Activated CD4-positive, alpha-beta T cell treated with anti-CD3 and anti-CD28 coated beads, Interleukin-10, Interleukin-2, amounts not matched to agents 100 ng/mL and 50 ng/mL, durations not matched to agents 16 hours and 8 hours (primary cell): Measurements from ENCODE around the gene MIEF1.
"Not testable (repeated sequence)": the region's sequence is repeated elsewhere in the genome, so short reads cannot be mapped to it uniquely, and the experiment has no call there.

Experiments
- DNase-seq: peaks from one replicate; pipeline ENCODE4 v3.0.0-alpha.2; 2020

MIEF1 gene

DNA sequence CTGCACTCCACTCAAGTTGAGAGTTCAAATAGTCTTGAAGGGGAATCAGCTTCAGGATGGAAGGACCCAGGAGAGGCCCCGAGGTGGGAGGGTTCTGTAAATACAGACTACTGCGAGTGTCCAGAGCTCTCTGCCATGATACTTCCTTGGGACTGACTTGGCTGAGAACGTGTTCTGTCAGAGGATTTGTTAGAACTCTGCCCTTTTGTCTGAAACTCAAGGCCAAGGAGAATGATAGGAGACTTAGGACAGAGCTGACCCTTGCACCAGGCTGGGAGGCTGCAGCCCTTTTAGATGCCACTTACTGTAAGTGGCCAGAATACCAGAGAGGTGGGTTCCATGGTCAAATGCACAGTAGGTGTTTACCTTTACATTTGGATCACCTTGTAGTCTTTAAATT, 15.4 kb downstream of the MIEF1 start:
- no peak for DNase-seq

DNA sequence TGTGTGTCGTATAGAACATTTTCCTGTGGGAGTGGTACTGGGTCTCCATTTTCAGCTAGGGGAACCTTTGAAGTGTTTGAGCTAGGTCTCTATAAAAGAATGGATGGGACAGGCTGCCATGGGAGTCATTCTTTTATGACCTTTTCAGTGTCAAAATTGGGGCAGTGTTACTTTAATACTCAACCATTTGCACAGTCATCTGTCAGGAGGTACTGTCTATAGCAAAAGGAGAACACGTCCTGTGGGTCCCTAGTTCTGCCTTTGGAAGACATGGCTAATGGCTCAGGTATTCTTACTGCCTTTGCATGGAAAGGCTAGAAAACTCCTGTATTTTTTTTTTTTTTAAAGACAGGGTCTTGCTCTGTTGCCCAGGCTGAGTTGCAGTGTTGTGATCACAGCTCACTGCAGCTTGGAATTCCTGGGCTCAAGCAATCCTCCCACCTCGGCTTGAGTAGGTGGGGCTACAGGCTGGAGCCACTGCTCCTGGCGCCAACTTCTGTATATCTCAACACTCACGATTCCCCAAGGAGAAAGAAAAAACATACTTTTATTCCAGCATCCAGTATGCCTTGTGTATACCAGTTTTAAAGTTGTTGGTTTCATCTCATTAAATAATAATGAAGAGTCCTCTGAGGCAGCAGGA, 16.2 kb downstream of the MIEF1 start:
- DNase-seq, result no peak

- DNase-seq, result peak; percentile 42
Observed at GRCh38 chr22:39518996-39519680, 17.0 kb downstream of the MIEF1 start.

GRCh38 chr22:39519681-39520225, 17.7 kb downstream of the MIEF1 start:
- peak; percentile 99 for DNase-seq

GRCh38 chr22:39520226-39521105, 18.4 kb downstream of the MIEF1 start, which contains the start of gene ATF4:
Gene ATF4, plus strand, starts transcription at chr22:39520562. Its CDS starts 884 bp downstream, at chr22:39521446.
- DNase-seq, result peak; percentile 88

DNA sequence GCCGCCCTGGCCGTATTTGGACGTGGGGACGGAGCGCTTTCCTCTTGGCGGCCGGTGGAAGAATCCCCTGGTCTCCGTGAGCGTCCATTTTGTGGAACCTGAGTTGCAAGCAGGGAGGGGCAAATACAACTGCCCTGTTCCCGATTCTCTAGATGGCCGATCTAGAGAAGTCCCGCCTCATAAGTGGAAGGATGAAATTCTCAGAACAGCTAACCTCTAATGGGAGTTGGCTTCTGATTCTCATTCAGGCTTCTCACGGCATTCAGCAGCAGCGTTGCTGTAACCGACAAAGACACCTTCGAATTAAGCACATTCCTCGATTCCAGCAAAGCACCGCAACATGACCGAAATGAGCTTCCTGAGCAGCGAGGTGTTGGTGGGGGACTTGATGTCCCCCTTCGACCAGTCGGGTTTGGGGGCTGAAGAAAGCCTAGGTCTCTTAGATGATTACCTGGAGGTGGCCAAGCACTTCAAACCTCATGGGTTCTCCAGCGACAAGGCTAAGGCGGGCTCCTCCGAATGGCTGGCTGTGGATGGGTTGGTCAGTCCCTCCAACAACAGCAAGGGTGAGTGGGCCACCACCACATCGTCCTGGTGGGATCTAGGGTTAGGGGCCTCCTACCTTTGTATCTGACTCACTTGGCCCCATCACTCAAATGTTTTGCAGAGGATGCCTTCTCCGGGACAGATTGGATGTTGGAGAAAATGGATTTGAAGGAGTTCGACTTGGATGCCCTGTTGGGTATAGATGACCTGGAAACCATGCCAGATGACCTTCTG, 19.2 kb downstream of the MIEF1 start:
- DNase-seq, result not testable (repeated sequence)

DNA sequence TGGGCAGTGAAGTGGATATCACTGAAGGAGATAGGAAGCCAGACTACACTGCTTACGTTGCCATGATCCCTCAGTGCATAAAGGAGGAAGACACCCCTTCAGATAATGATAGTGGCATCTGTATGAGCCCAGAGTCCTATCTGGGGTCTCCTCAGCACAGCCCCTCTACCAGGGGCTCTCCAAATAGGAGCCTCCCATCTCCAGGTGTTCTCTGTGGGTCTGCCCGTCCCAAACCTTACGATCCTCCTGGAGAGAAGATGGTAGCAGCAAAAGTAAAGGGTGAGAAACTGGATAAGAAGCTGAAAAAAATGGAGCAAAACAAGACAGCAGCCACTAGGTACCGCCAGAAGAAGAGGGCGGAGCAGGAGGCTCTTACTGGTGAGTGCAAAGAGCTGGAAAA, 20.0 kb downstream of the MIEF1 start:
- DNase-seq, result not testable (repeated sequence)

- peak; percentile 41 for DNase-seq
Observed at GRCh38 chr22:39522567-39523300, 20.6 kb downstream of the MIEF1 start.

GRCh38 chr22:39524089-39524752, 22.1 kb downstream of the MIEF1 start:
- DNase-seq, result no peak

- no peak for DNase-seq
Observed at GRCh38 chr22:39524753-39525657, 22.9 kb downstream of the MIEF1 start.

DNA sequence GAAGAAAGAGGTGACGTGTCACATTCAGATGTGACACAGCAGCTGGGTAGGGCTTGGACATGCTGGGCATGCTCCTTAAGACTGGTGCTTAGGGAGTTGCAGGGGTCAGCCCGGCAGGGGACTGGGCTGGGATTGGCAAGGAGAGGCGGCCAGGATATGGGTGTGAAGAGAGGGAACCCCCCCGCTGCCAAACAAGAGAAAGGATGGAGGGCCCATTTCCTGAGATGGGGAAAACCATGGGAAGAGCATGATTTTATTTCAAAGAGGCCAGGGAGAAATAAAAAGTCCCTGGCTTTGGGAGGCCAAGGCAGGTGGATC, 23.5 kb downstream of the MIEF1 start:
- peak; percentile 30 for DNase-seq

DNA sequence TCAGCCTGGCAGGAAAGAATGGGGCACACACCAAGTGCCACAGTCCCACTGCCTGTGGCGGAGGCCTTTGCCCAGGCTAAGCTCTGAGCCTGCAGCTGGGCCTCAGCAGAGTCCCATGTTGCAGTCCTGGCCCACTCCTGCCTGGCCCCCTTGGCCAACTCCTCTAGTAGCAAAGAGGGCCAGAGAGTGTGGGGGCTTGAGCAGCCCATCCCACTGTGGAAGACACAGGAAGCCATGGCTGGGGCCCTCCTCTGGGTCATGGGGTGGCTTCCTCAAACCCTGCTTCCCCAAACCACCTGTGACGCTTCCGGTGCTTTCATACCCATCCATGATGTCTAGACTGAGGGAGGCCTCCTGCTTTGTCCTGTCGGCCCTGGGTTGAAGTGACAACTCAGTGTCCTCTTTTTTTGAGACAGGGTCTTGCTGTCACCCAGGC, 24.7 kb downstream of the MIEF1 start:
- DNase-seq, result peak; percentile 56

DNA sequence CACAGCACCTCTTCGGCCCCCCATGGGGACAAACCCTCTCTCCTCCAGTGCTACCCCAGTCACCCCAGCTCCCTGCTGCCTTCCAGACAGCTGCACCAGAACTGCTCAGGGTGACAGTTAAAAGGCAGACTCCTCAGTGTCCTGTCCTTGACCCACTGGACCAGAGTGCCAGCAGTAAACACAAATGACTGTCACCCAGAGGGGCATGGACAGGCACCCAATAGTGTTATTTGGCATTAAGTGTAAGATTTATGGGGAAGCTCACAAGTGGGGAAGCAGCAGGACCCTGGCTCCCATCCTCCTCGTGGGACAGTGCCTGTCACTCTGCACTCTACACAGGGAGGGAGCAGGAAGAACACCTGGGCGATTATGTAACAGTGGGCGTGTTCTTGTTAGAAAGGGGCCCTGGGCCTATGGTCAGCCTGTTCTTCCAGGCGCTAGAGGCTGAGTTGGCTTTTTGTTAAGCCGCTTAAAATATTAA, 25.4 kb downstream of the MIEF1 start:
- no peak for DNase-seq

DNA sequence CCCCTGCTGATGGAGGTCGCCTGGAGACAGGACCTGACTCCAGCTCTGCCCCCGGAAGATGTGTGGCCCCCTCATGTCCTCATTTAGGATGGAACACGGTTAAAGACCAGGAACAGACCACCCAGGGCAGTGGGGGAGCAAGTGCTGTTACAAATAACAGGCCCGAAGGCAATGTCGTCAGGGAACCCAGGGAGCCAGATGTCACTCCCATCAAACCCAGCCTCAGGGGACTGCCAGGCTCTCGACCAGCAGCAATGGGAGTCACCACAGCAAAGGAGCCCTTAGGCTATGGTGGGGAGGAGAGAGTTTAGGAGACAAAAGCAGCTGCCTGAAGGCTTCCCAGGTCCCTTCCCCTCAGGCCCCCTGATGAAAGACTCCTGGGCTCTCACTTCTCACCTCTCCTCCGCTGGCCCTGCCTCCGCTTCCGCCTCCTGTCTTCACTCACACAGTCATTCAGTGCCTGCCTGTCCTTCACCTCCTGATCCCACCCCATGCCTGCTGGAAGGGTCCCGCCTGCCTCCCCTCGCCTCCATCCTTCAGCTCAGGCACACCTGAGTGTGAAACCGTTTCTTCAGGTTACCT, 26.1 kb downstream of the MIEF1 start:
- DNase-seq, result no peak

DNA sequence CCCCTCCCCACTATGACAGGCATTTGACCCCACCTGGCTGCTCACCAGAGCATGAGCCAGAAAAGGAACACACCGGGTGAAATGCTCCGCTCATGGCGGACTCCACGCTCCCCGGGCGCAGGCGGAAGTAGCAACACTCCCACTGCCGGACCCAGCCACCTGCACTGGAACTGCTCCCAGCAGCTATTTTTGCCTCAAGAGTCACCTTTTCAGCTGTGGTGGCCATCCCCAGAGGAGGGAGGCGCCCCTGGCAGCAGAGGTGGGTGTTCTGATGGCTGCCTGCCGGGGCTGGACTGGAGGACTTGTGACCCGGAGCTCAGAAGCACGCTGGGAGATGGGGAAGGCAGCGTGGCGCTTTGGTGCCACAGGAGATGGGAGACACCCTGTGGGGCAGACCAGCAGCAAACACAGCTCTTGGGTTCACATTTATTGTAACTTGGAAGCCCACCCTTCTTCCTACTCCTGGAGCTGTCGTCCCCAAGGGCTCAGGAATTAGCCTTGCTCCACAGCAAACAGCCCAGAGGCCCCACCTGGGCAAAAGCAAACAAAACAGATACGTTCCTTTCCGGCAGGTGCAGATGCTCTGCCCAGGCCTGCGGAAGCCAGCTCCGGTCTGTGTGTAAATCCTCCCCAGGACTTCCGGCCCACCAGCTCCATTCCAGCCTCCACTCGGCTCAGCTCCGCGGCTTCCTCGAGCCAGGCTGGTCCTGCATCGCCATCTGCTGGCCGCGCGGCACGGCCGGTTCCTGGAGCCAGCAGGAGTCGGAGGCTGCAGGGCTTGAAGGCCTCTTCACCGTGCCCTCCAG, 26.8 kb downstream of the MIEF1 start:
- peak; percentile 94 for DNase-seq

GRCh38 chr22:39529487-39529851, 27.4 kb downstream of the MIEF1 start:
- no peak for DNase-seq

DNA sequence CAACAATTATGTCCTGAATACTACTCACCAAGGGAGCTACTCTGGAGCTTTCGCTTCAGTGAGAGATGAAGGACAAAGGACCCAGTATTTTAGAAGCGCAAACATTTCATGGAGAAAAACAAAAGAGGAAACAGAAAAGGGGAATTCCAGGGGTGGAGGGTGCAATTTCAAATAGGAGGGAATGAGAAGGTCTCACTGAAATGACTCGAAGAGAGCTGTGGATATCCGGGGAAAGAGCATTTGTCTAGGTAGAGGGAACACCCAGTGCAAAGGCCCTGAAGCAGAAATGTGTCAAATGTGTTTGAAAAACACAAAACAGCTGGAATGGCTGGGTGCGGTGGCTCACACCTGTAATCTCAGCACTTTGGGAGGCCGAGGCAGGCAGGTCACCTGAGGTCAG, 28.0 kb downstream of the MIEF1 start:
- no peak for DNase-seq

DNA sequence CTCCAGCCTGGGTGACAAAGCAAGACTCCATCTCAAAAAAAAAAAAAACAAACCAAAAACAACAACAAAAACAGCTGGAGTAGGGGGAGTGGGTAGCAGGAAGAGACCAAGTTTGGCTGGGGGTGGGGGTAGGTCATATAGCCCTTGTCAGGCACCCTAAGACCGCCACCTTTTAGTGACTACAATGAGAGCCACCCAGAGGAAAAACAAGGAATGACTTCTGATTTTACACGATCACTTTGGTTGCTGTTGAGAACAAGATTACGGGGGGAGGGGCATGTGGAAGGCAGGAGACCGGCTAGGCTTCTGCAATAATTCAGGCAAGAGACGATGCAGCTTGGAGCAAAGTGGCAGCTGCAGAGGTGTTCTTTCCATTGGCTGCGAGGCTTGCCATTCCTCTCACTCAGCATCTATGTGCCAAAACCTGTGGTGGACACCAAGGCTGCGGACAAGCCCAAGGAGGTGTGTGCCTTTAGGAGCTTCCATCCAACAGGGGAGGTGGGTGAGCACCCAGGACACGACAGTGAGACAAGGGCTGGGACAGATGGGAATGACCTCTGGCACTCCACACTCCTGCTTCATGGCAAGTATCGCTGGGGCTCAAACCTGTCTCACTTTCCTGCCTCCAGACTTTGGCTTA, 28.7 kb downstream of the MIEF1 start:
- DNase-seq, result peak; percentile 69
